A549 (cell line): Measurements from ENCODE around the gene MRPL17. TPM values are rescaled to one million over a fixed set of nuclear protein-coding genes. Genes with fewer than 3 reads are reported as not detected.

Experiments used
- ATAC-seq, 2 experiments: fragments of 200-7000 bp in 1 of 2; fragments of >200 bp in 1 of 2; cut with Nextera tagmentation in 1 of 2; cut with Tn5 transposase in 1 of 2; 3 replicates each; pipeline versions ENCODE4 v1.8.0 to v1.9.1; 2018 to 2020; ENCODE audit warnings: mild to moderate bottlenecking in 1 of 2, moderate library complexity in 1 of 2
- CTCF ChIA-PET: fragments of 300-600 bp; sonication (Branson Sonifier 250); formaldehyde crosslinking; extraction: SDS; loops from one replicate; lab custom pipeline; 2021; ENCODE audit warnings: antibody characterized with exemption, inconsistent platforms; lab: Yijun Ruan, JAX
- POLR2A ChIA-PET: fragments of 350-600 bp; formaldehyde crosslinking; extraction: SDS; loops from one replicate; lab custom pipeline; 2021; ENCODE audit warnings: antibody characterized with exemption, inconsistent platforms; lab: Yijun Ruan, JAX
- DNase-seq, 2 experiments: peaks; one replicate each; pipeline versions ENCODE4 v3.0.0 to v3.0.0-alpha.2; 2011 to 2016; ENCODE audit warnings: low read depth in 1 of 2, low spot score in 1 of 2
- FAIRE-seq: peaks from 2 replicates; lab custom pipeline; 2011; peaks lifted over from hg19 to GRCh38; lab: Jason Lieb, UNC
- H3K27ac ChIP-seq, 2 experiments: fragments of >200 bp; sonication (Bioruptor Twin); formaldehyde crosslinking; 3 replicates each; pipeline ENCODE4 v1.5.1; 2016 to 2017
- H3K4me1 ChIP-seq: fragments of >200 bp; sonication (Bioruptor Twin); formaldehyde crosslinking; 3 replicates; pipeline ENCODE4 v1.6.1; 2016
- H3K4me2 ChIP-seq: fragments of >200 bp; sonication (Bioruptor Twin); formaldehyde crosslinking; 3 replicates; pipeline ENCODE4 v1.6.1; 2016
- H3K4me3 ChIP-seq: fragments of >200 bp; sonication (Bioruptor Twin); formaldehyde crosslinking; 3 replicates; pipeline ENCODE4 v1.5.1; 2016
- H3K9me3 ChIP-seq: fragments of >200 bp; sonication (Bioruptor Twin); formaldehyde crosslinking; 3 replicates; pipeline ENCODE4 v1.6.1; 2016
- BCL3 ChIP-seq: fragments of >200 bp; sonication (Bioruptor Twin); formaldehyde crosslinking; IDR thresholded peaks from 3 replicates; pipeline ENCODE4 v1.6.1; 2016
- E2F6 ChIP-seq: IDR thresholded peaks from 2 replicates; pipeline ENCODE4 v1.6.1; 2012; ENCODE audit warnings: low read depth, borderline replicate concordance
- EHMT2 ChIP-seq: fragments of 200-600 bp; sonication (generic); IDR thresholded peaks from 2 replicates; pipeline ENCODE4 v1.6.1; 2016; ENCODE audit warnings: antibody characterized with exemption, low read depth, mild to moderate bottlenecking, moderate library complexity
- ELK1 ChIP-seq: fragments of 150-350 bp; IDR thresholded peaks from 2 replicates; pipeline ENCODE4 v1.6.1; 2014; ENCODE audit warnings: low read depth, mild to moderate bottlenecking, low read length
- EP300 ChIP-seq, 2 experiments: fragments of >200 bp; sonication (Bioruptor Twin); formaldehyde crosslinking; IDR thresholded peaks; 2 replicates in 1 of 2; 3 replicates in 1 of 2; pipeline ENCODE4 v1.6.1; 2016 to 2017
- HEYL ChIP-seq: fragments of 250-450 bp; sonication (Bioruptor Pico); IDR thresholded peaks from 2 replicates; pipeline ENCODE4 v1.8.0; 2021; ENCODE audit warnings: mild to moderate bottlenecking, moderate library complexity
- HMGXB4 ChIP-seq: fragments of 250-450 bp; sonication (Bioruptor Pico); IDR thresholded peaks from 2 replicates; pipeline ENCODE4 v1.5.0; 2021; ENCODE audit warnings: mild to moderate bottlenecking, moderate library complexity, borderline replicate concordance
- HOXA7 ChIP-seq: fragments of 250-450 bp; sonication (Bioruptor Pico); IDR thresholded peaks from 2 replicates; pipeline ENCODE4 v1.5.0; 2020; ENCODE audit warnings: mild to moderate bottlenecking, moderate library complexity
- HOXB5 ChIP-seq: fragments of 250-450 bp; sonication (Bioruptor Pico); IDR thresholded peaks from 2 replicates; pipeline ENCODE4 v1.5.0; 2020; ENCODE audit warnings: mild to moderate bottlenecking, moderate library complexity
- MAX ChIP-seq: IDR thresholded peaks from 2 replicates; pipeline ENCODE4 v1.6.1; 2012
- MAZ ChIP-seq: fragments of 150-350 bp; IDR thresholded peaks from 2 replicates; pipeline ENCODE4 v1.6.1; 2014; ENCODE audit warnings: antibody characterized with exemption, low read depth, low read length, borderline replicate concordance
- NFE2L2 ChIP-seq: fragments of 150-350 bp; conservative IDR thresholded peaks from 2 replicates; pipeline ENCODE4 v1.6.1; 2014; ENCODE audit warnings: low read length
- NR3C1 ChIP-seq: fragments of >200 bp; sonication (Bioruptor Twin); formaldehyde crosslinking; IDR thresholded peaks from 3 replicates; pipeline ENCODE4 v1.6.1; 2017
- PBX3 ChIP-seq: IDR thresholded peaks from 2 replicates; pipeline ENCODE4 v1.6.1; 2012
- PHF8 ChIP-seq: fragments of 200-600 bp; sonication (generic); IDR thresholded peaks from 2 replicates; pipeline ENCODE4 v1.6.1; 2016; ENCODE audit warnings: low read depth, mild to moderate bottlenecking, antibody characterized with exemption, moderate library complexity, borderline replicate concordance
- POLR2AphosphoS2 ChIP-seq: conservative IDR thresholded peaks from 2 replicates; pipeline ENCODE4 v1.6.1; 2012; ENCODE audit warnings: low read length, improper control_type of control experiment, inconsistent platforms
- RAD21 ChIP-seq, 2 experiments: fragments of >200 bp in 1 of 2; sonication (Bioruptor Twin) in 1 of 2; formaldehyde crosslinking in 1 of 2; IDR thresholded peaks in 1 of 2; conservative IDR thresholded peaks in 1 of 2; 2 replicates in 1 of 2; 3 replicates in 1 of 2; pipeline ENCODE4 v1.6.1; 2012 to 2018; ENCODE audit warnings: inconsistent platforms in 1 of 2
- RCOR1 ChIP-seq: fragments of 150-350 bp; IDR thresholded peaks from 2 replicates; pipeline ENCODE4 v1.6.1; 2014; ENCODE audit warnings: antibody characterized with exemption, low read length, low read depth
- TP53 ChIP-seq: fragments of 250-450 bp; sonication (Bioruptor Pico); IDR thresholded peaks from 2 replicates; pipeline ENCODE4 v1.5.0; 2021; ENCODE audit warnings: mild to moderate bottlenecking, moderate library complexity
- WGBS: methylation state at CpG from one replicate; pipeline ENCODE4 v1.1.6; 2017; ENCODE audit errors: missing lambda C conversion rate; 5-methylcytosine and 5-hydroxymethylcytosine counted together
- polyA plus RNA-seq, 4 experiments: library from polyadenylated mRNA; depleted of rRNA in 3 of 4; stranded (reverse); fragments of >200 nt; fragmentation: RNase III in 1 of 4; extraction: RNeasy Plus Mini Kit Qiagen cat#74134 plus additional on column Dnase treatment in 1 of 4; gene quantifications; 2 replicates in 3 of 4; 3 replicates in 1 of 4; pipeline ENCODE4 v1.2.3, GENCODE V29; 2011 to 2017

Gene MRPL17
- polyA plus RNA-seq, 2 of the 4 experiments (the other 2 are of a cell fraction): 96.8 to 128 TPM

- no peak for TF ChIP-seq E2F6
- TF ChIP-seq TP53 (CRISPR knock-in tag): no peak
- no peak for TF ChIP-seq EP300 (IDR thresholded peaks at IDR 0.05)
These were observed 18.6 kb downstream of the MRPL17 start (continued) for GRCh38 chr11:6664551-6664950.

GRCh38 chr11:6663794-6664469, 19.2 kb downstream of the MRPL17 start:
- ChIA-PET POLR2A (no interaction called here), CTCF (no interaction called here)
- ATAC-seq (no peak; a peak in 1 of 6 replicates), DNase-seq (no peak), FAIRE-seq (no peak)
- H3K4me2 ChIP-seq: no peak overlapping the region
- no peaks in the 10 kb centered on the region for H3K9me3 ChIP-seq
- no peak overlapping the region for H3K27ac ChIP-seq
- H3K4me3 ChIP-seq: no peak overlapping the region
- 48% methylated on average over 3 of the region's 3 CpGs for WGBS
- TF ChIP-seq ELK1: no peak
- no peaks in the 10 kb centered on the region; the same call in 2 of the 3 replicates for H3K4me1 ChIP-seq

GRCh38 chr11:6660712-6661111, 22.4 kb downstream of the MRPL17 start:
- H3K4me2 ChIP-seq: no peak overlapping the region
- no peak for TF ChIP-seq RCOR1
- no peak for TF ChIP-seq ELK1
- TF ChIP-seq HOXB5 (CRISPR knock-in tag): no peak
- no peak for TF ChIP-seq TP53 (CRISPR knock-in tag)
- no peak for TF ChIP-seq BCL3
- TF ChIP-seq NFE2L2: no peak
- TF ChIP-seq MAZ: no peak
- no peak for TF ChIP-seq HOXA7 (CRISPR knock-in tag)
- no peak for TF ChIP-seq POLR2AphosphoS2
- no peak for TF ChIP-seq MAX
- TF ChIP-seq E2F6: no peak
- TF ChIP-seq HEYL (CRISPR knock-in tag): no peak
- TF ChIP-seq PBX3: no peak
- TF ChIP-seq NR3C1: no peak
- no peak for TF ChIP-seq RAD21 (conservative IDR thresholded peaks at IDR 0.05 in 1 of 2, IDR thresholded peaks at IDR 0.05 in 1 of 2)
- no peak for TF ChIP-seq HMGXB4 (CRISPR knock-in tag)
- no peak for TF ChIP-seq EHMT2
- no peak for TF ChIP-seq PHF8
- ATAC-seq: no peak
- WGBS: 48% methylated on average over 3 of the region's 3 CpGs
- H3K4me1 ChIP-seq: no peaks in the 10 kb centered on the region; the same call in 2 of the 3 replicates
- no peaks in the 10 kb centered on the region for H3K9me3 ChIP-seq
- DNase-seq: no peak
- H3K4me3 ChIP-seq: no peak overlapping the region
- no peak overlapping the region for H3K27ac ChIP-seq
- ChIA-PET POLR2A (no interaction called here), CTCF (interaction anchor here (1.0 kb wide), 1 partner anchor 298 kb away, joined by 3 read pairs; no protein-coding TSS in a partner anchor)
- no peak for FAIRE-seq
